HFF-Myc (cell line): ENCODE data around the gene CGB1.
"Not testable (repeated sequence)": the region's sequence is repeated elsewhere in the genome, so short reads cannot be mapped to it uniquely, and the experiment has no call there.

ENCODE experiments used
- DNase-seq: peaks from one replicate; pipeline ENCODE4 v3.0.0-alpha.2; 2011; ENCODE audit warnings: low read depth; ENCODE audit errors: extremely low read depth
- H3K4me3 ChIP-seq: replicated peaks from 2 replicates; pipeline ENCODE4 v1.5.1; 2011; ENCODE audit warnings: low read depth, mild to moderate bottlenecking, control low read depth, low read length
- CTCF ChIP-seq: IDR thresholded peaks from 2 replicates; pipeline ENCODE4 v1.5.1; 2012; ENCODE audit warnings: mild to moderate bottlenecking, low read depth, low read length, control low read depth; ENCODE audit errors: missing control alignments

The CGB1 gene

GRCh38 chr19:49020931-49021895 lies 15.5 kb downstream of the CGB1 start:
- TF ChIP-seq CTCF = no peak
- H3K4me3 ChIP-seq = no peak overlapping the region
- no peak for DNase-seq

GRCh38 chr19:49020342-49020741 lies 16.4 kb downstream of the CGB1 start:
- H3K4me3 ChIP-seq = no peak overlapping the region
- DNase-seq = no peak
- TF ChIP-seq CTCF = no peak

- DNase-seq = no peak
- no peak for TF ChIP-seq CTCF
- H3K4me3 ChIP-seq = no peak overlapping the region; the same call in 1 of the 2 replicates
Observed at GRCh38 chr19:49019242-49019932, 17.3 kb downstream of the CGB1 start.

GRCh38 chr19:49018388-49019241 lies 18.1 kb downstream of the CGB1 start:
- H3K4me3 ChIP-seq = peak overlapping the region; percentile 29
- not testable (repeated sequence) for DNase-seq

DNA sequence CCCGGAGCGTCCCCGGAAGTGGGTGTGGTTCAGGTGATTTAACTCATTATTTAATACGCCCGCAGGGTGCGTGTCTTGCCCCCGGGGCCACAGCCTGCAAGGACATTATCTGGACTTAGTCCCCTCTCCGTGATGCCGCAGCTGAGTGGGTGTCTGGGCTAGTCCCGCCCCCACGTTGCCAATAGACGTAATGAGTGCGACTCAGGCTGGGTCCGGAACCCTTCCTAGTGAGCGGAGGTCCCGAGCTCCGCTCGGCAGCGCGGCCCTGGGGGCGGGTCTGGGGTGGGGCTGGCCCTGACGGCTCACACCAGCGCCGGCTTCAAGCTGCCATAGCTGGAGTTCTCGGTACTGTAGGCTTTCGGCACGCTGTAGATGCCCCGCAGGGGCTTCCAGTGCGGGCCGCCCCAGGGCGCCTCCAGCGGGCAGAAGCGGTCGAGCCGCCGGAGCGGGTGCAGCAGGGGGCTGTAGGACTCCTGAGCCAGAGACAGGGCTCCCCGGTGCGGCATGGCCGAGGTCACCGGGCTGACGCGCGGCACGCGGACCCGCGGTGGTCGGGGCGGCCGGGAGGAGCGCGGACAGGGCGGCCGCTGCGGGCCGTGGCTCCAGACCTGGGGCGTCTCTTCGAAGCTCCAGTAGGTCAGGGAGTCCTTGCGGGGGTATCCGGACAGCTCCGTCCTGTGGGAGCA lies 18.9 kb downstream of the CGB1 start:
- peak; percentile 39 for TF ChIP-seq CTCF

GRCh38 chr19:49017041-49017665 lies 19.5 kb downstream of the CGB1 start, which contains the start of gene LHB:
Gene LHB, minus strand, starts transcription at chr19:49017091. Its CDS starts 10 bp downstream, at chr19:49017081.
- no peak for TF ChIP-seq CTCF
- no peak for DNase-seq
- H3K4me3 ChIP-seq = peak within 1 kb of the TSS; percentile 29

More for the DNA sequence above, 18.9 kb downstream of the CGB1 start:
- peak; percentile 26 for DNase-seq
- H3K4me3 ChIP-seq = peak overlapping the region; percentile 29
